GM11168 (cell line): ENCODE results near the gene UBE2Q1.

Experiments used
- in situ Hi-C: fragments of 300-500 bp; cut with MboI; formaldehyde crosslinking; loops from one replicate; pipeline ENCODE4 v1.12.0; 2022; ENCODE audit warnings: low sequenced_read_pairs; ENCODE audit not compliant: unreplicated experiment

Gene UBE2Q1

GRCh38 chr1:154578058-154578418 lies 19.6 kb upstream of the UBE2Q1 start:
- in situ Hi-C loops = no loop called here

- in situ Hi-C loops = no loop called here
These were observed 19.0 kb upstream of the UBE2Q1 start for GRCh38 chr1:154577346-154578057.

- in situ Hi-C loops = no loop called here
These were observed 17.6 kb upstream of the UBE2Q1 start for GRCh38 chr1:154575951-154576566.

GRCh38 chr1:154575147-154575927 lies 16.9 kb upstream of the UBE2Q1 start:
- in situ Hi-C loops = no loop called here

GRCh38 chr1:154574716-154575115 lies 16.3 kb upstream of the UBE2Q1 start:
- in situ Hi-C loops = no loop called here

GRCh38 chr1:154573168-154573510 lies 14.7 kb upstream of the UBE2Q1 start:
- in situ Hi-C loops = no loop called here

GRCh38 chr1:154572468-154573167 lies 14.2 kb upstream of the UBE2Q1 start:
- in situ Hi-C loops = no loop called here

GRCh38 chr1:154571964-154572288 lies 13.5 kb upstream of the UBE2Q1 start:
- in situ Hi-C loops = no loop called here

- in situ Hi-C loops = no loop called here
These were observed 12.9 kb upstream of the UBE2Q1 start for GRCh38 chr1:154571244-154571963.

GRCh38 chr1:154568157-154568815 lies 9.8 kb upstream of the UBE2Q1 start:
- in situ Hi-C loops = no loop called here

GRCh38 chr1:154567386-154568156 lies 9.1 kb upstream of the UBE2Q1 start, which contains the start of gene CHRNB2:
TSS of gene CHRNB2 (plus strand) at chr1:154567778. CDS start at chr1:154568045, 267 bp downstream.
- in situ Hi-C loops = no loop called here

GRCh38 chr1:154565876-154566275 lies 7.4 kb upstream of the UBE2Q1 start:
- in situ Hi-C loops = no loop called here

GRCh38 chr1:154559466-154560044 lies 1.1 kb upstream of the UBE2Q1 start:
- in situ Hi-C loops = no loop called here

- in situ Hi-C loops = no loop called here
These were observed 431 bp upstream of the UBE2Q1 start for GRCh38 chr1:154558720-154559465.

- in situ Hi-C loops = no loop called here
These were observed 1.1 kb downstream of the UBE2Q1 start for GRCh38 chr1:154557248-154557938.

- in situ Hi-C loops = no loop called here
These were observed 2.0 kb downstream of the UBE2Q1 start for GRCh38 chr1:154556422-154556821.
